Glomerular visceral epithelial cell (primary cell): Measurements from ENCODE around the gene OR5K1.

Source experiments
- DNase-seq: peaks from one replicate; pipeline ENCODE4 v3.0.0-alpha.2; 2016; ENCODE audit errors: extremely low spot score

The OR5K1 gene

DNA sequence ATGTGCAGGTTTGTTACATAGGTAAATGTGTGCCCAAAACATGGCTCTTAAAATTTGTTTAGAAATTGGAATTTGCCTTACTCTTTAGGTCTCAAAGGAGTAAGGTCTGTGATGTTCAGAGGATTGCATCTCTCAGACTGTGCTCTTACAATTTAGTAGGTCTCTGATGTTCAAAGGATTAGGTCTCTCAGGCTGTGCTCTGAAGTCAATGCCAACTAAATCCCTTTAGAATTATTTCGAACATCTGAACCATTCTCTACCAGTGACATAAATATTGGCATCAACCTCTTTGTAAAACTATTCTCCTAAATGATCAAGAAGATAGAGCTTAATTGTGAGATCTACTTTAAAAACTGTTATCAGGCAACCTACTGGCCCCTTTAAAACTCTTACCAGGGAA is at the start of gene OR5K1:
TSS of gene OR5K1 (plus strand) at position 301 of the 400 bp plus-strand sequence. CDS start 6,376 bp downstream, outside the sequence.
- no peak for DNase-seq

DNA sequence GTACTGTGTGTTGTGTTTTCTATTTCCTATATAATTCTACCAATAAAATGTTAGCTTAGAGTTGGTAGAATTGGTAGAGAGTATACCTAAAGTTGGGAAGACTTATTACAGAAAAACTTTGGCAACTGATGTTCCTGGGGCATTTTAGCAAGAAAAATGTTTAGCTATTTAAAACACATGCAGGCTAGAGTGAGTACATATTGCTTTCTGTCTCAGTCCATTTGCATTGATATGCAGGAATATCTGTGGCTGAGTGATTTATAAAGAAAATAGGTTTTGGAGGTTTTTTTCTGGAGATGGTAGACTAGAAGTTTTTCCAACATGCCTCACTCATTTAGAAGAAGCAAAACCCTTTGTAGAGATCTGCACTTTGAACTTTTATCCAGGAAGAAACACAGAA is 30.4 kb upstream of the OR5K1 start:
- DNase-seq = no peak

DNA sequence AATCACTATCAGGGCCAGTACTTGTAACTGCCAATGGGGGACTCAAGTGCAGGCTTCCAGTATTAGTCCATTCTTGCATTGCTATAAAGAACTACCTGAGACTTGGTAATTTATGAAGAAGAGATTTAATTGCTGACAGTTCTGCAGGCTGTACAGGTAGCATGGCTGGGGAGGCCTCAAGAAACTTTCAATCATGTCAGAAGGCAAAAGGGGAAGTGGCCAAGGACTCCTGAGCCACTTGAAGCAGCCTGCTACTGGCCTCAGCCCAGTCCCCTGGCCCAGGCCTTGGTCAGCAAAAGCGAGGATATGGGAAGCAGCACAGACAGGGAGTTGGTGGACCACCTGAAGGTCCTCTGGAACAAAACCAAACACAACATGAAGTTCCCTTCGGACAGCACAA is 29.2 kb upstream of the OR5K1 start:
- no peak for DNase-seq

DNA sequence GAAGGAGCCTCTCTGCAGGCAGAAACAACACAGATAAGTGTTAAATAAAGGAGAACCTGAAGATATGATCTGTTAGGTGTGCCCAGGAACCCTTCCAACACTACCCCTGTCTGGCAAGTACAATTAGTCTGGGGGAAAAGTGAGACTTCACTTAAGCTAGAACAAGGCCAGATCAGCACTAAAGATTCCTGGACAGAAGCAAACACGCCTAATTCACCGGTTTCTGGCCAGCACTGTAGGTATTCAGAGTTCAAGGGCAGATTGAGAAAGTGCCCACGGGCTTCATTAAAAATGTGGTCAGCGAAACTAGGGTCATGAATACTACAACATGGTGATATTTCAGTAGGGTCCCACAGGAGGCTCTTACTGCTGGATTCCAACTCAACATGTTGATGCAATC is 28.6 kb upstream of the OR5K1 start:
- no peak for DNase-seq

DNA sequence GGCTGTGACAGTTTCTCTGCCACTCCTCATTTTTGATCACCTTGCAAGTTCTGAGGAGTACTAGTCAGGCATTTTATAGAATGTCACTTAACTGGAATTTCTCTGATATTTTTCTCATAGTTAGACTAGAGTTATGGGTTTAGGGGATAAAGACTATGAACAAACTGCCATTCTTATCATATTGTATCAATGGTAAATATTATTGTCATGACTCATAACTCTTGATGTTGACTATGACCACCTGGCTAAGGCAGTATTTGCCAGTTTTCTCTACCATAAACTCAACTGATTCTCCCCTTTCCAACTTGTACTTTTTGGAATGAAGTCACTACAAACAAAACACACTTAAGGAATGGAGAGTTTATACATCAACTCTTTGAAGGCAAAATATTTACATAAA is 22.7 kb upstream of the OR5K1 start:
- no peak for DNase-seq

DNA sequence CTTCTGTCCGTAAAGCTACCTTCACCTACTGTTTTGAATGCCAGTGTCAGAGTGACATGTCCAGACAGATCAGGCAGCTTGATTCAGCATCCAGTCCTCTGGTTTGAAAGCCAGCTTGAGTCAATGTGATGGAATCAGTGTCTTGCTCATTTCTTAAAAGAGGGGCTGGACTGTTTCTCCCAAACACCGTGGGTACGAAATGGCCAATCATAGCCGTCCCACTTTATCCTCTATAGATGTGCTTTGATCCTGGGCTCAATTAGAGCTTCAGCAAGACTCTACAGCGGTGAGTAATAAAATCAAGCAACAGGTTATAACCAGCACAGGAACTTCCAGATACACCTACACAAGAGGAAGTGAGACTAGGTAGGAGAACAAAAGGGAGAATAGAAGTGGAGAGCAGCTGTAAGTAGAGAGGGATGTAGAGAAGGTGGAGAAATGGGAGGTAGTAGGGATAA is 17.0 kb upstream of the OR5K1 start:
- DNase-seq = no peak

DNA sequence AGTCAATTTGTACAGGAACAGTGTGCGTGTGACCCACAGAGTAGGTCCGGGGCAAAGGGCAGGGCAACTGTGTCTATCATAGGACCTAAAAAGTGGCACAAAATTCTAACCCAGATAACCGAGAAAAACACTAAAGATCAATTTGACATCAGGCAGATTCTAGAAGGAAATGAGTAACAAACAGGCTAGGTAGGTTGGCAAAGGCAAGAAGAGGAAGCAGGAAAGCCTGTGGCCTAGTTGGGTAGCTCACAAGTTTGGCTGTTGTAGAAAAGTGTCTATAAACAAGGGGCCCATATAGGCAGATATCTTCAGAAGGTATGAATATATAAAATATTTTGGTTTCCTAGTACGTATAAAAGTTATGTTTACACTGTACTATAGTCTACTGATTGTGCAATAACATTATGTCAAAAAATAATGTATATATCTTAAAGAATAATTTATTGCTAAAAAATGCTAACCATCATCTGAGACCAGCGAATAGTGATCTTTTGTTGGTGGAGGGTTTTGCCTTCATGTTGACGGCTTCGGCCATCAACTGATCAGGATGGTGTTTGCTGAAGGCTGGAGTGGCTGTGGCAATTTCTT is 13.3 kb upstream of the OR5K1 start:
- no peak for DNase-seq

DNA sequence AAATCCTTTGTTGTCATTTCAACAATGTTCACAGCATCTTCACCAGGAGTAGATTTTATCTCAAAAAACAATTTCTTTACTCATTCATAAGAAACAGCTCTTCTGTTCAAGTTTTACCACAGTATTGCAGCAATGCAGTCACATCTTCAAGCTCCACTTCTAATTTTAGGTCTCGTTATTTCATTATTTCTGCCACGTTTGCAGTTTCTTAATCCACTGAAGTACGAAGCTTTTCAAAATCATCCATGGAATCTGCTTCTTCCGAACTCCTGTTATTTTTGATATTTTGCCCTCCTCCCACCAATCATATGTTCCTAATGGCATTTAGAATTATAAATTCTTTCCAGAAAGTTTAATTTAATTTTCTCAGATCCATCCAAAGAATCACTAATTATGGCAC is 12.6 kb upstream of the OR5K1 start:
- no peak for DNase-seq

DNA sequence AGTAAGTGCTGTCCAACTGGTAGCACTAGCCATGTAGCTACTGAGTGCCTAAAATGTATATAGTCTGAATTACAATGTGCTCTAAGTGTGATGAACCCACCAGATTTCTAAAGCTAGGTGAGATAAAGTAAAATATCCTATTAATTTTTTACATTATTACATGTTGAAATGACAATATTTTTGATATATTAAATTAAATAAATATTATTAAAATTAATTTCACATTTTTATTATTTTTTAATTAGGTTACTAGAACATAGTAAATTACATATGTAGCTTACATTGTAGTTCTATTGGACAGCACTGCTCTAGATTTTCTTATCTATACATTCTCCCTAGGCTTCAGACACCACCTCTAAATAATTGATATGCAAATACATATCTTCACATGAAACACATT is 9.2 kb upstream of the OR5K1 start:
- DNase-seq = no peak

DNA sequence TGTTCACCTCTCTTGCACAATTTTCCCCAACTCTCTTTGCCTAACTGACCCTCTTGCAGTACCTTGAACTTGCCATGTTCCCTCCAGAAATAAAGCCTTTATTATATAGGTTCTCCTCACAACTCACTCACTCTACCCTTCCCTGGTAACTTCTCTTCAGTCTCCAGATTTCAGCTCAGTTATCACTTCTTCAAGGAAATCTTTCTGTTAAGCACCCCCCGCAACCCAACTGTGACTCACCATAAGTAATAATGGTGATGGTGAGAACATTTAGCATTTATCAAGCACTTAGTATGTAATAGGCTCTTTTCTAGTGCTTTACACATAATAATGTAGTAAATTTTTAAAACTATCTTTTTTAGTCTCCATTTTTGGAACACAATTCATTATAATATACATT is 8.1 kb upstream of the OR5K1 start:
- DNase-seq = no peak

DNA sequence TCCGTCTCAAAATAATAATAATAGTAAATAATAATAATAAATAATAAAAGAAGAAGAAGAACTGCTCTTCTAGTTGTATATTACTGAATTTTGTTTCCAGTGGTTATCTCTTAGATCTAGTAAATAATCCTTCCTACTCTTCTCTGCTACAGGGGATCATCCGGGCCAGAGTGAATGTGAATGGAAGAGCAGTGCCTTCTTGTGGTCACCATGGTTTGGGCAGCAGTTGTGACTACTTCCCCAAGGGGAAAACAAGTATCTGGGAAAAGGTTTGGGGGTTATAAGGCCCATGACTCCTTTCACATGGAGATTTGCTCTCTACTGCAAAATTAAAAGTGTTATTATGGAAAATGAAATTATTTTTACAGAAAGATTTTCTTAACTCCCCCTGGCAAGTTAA is 5.5 kb upstream of the OR5K1 start:
- no peak for DNase-seq

DNA sequence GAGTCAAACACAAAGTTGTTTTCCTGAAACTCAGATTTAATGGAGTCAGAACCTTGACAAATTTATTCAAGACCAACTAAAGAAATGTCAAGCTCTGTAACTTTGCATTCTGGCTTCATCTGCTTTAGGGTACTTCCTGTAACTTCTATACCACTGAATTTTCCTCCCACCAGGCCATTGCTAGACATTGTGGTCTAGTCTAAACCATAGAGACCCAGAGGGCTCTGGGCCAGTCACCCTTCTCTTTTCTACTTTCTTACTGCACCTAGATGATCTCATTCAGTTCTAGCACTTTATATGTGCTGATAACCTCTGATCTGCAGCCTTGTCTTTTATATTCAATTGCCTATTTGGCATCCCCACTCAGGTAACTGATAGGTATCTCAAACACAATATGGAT is 2.8 kb upstream of the OR5K1 start:
- DNase-seq = no peak

DNA sequence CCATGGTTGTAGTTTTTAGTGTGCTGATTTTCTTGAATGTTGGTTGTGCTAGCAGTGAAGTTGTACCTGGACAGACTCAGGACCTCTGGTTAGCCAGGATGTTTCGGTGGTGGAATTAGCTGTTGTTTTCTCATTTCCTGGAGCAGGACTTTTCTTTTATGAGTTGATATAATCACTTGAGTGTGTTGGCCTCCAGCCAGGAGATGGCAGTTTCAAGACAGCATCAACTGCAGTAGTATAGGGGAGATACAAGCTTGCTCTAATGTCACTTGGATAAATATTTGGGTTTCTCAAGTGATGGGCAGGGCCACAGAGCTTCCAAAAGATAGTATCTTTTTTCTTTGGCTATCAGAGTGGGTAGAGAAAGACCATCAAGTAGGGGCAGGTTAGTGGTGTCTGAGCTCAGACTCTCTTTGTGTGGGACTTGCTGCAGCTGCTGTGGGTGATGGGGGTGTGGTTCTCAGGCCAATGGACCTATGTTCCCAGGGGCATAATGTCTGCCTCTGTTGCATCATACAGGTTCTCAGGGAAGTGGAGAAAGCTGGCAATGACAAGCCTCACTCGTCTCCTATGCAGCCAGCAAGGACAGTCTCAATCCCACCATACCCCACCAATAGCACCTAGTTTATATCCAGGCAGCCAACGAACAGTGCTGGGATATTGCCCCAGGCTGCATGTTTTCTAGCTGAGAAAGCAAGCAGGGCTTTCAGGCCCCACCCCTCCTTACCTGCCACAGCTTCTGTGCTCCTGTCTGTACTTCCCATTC is 19.9 kb downstream of the OR5K1 start:
- DNase-seq = no peak

DNA sequence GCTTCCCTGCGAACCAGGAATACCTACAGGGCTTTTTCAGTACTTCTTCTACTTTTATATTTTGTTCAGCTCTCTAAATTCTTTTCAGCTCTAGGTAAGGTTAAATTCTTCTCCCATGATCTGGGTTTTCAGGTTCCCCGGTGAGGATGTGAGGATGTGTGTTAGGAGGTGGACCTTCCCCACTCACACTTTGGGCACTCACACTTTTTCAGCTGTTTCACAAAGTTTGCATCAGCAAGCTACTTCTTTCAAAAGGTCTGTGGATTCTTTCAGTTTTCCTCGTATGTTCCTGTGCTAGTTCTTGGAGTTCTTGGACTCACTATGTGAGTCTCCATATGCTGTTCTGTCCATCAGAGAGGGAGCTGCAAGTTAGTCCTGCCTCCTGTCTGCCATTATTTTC is 20.6 kb downstream of the OR5K1 start:
- no peak for DNase-seq

DNA sequence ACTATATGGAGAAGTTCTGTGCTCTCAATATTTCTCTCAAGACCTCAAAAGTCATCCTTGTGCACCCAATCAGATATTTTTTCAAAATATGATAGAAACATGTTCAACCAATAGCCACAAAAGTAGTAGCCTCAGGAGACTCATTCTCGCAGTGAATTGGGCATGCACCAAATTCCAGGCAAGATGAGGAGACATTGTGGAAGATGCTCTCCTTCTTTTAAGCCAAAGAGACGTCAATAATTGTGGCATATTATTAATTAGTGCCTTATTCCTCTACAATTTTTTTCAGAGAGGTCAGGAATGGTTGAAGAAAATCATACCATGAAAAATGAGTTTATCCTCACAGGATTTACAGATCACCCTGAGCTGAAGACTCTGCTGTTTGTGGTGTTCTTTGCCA is 34.4 kb downstream of the OR5K1 start, which contains the start of gene OR5K2:
TSS of gene OR5K2 (plus strand) at position 301 of the 400 bp plus-strand sequence. CDS start at position 301, 0 bp downstream.
- DNase-seq = no peak

DNA sequence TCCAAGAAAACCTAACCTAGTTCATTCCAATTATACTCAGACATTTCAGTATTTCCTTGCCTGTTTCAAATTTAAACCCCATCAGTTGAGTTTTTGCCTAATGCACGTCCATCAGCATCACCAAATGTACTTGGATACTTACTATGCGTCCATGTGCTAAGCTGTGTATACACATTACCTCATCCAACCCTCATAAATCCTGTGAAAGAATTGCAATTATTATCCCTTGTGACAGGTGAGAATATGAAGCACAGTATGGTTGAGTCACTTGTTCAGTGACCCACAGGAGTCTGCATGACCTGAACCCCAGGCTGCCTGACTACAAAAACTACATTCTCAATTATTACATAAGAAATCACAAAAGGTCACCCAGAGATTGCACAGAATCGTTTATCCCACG is 37.0 kb downstream of the OR5K1 start:
- no peak for DNase-seq

DNA sequence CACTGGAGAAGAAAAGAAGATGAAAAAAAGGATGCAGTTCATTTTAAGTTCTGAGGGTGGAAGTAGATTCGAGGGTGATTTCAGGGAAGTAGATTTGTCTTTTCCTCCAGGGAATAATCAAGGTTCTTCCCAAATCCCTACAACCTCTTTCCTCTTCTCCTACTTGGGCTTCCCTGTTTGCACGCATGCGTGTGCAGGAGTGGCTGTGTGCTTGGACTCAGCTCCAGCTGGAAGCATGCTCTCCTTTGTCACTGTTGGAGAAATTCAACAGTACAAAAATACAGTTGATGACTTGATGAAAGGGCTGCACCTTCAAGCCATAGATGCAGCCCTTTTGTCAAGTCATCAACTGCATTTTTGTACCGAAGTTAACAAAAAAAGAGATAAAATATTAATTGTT is 38.3 kb downstream of the OR5K1 start:
- DNase-seq = no peak

DNA sequence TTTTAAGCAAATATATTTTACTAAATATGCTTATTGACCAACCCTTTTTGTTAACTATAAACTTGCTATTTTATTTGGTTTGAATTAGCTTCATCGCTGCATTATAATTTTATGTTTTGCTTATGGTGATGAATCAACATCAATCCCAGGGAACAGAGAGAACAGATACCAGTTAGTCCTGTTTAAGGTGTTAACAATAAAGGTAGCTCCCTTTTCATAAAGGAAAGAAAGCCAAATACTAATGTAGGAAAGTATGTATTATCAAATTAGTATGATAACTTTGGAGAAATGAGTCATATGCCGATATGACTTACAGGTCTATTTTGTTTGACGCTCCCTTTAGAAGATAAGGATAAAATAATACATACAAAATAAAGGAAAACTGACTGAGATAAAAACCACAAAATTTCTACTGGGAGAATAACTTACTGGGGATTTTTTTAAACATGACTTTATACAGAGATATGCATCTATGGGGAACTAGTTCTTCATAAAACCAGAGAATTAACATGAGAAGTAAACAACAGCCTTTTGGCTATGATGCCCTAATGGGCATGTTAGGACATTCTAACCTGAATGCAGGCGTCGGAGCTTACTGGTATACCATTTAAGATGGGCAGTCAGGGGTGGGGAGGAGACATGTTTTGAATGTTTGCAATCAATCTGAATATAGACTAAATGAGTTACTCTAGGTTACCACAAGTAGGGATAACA is 39.0 kb downstream of the OR5K1 start:
- no peak for DNase-seq

DNA sequence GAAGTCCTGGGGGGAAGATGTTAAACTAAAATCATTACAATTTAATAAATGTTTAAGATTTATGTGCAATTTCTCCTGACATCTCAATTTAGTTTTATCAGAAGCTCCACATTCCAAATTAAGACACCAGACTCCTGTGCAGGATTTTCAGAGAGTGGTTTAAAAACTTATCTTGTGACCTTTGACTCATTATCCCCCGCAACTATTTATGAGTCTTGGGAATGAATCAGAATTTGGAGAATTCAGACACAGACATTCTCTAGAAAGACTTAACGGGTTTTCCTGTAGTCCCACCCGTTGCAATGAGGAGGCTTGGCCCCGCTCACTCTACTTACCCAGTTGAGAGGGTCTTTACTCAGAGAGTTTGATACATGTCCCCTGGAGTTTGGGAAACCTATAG is 41.5 kb downstream of the OR5K1 start:
- no peak for DNase-seq

DNA sequence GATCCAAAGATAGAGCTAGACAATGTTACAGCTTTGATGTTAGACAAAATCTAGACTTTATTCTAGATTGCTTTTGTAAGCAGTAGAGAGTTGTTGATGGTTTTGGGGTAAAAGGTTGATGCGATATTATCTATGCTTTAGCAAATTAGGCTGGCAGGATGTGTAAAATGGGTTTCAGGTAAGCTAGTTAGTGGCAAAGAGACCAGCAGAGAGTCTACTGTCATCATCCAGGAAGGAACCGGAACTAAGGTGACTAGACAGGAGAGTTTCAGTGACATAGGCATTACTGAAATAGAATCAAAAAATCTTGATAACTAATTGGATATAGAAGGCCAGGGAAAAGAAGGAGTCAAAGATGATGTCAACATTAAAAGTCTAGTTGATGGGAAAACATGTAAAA is 45.6 kb downstream of the OR5K1 start:
- no peak for DNase-seq

DNA sequence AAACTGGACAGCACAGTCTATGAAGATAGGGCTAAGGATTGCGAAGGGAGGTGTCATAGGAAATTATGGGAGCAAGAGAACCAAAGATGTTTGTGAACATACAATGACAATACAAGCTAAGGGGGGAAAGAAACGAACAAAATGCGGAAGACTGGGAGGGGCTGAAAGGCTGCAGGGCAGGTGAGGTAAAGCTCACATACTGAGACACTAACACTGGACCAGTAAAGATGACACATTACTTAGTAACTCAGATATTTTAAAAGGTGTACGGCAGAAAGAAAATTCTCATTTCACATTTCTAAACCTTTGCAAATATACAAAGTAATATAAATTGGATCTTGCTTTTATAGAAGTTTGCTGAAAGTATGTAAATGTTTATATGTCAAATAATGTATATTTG is 49.6 kb downstream of the OR5K1 start:
- no peak for DNase-seq

DNA sequence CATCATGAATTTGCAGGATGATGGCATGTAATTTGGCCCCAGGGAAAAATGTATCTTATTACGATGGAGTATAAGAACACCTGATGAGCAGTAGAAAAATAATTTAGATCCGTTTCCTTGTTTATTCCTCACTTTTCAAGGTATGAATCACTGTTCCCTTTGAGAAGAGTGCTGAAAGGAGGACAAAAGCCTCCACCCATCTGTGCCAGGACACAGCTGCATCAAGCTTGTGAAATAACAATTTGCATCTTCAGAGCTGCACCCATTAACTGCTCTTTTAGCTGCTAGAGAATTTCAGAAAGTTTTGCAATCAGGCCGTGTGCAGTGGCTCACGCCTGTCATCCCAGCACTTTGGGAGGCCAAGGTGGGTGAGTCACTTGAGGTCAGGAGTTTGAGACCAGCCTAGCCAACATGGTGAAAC is 50.1 kb downstream of the OR5K1 start:
- DNase-seq = peak; percentile 51

DNA sequence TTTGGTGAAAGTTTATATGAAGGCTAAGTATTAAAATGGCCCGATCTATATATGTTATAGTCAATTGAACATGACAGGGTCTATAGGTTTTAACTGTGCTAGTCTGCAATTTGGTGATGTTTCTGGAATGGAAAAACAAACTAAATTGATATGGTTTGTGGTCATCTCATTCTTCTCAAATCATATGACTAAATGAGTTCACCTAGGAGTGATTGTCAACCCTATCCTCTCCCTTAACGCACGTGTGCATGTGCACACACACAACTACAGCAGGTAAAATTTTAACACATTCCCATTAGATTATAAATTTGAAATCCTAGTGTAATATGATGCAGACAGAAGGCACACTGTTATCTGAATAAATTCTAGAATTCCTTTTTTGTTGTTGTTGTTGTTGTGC is 50.7 kb downstream of the OR5K1 start:
- DNase-seq = no peak
